Measurements from ENCODE around the gene PROX1.

DNA sequence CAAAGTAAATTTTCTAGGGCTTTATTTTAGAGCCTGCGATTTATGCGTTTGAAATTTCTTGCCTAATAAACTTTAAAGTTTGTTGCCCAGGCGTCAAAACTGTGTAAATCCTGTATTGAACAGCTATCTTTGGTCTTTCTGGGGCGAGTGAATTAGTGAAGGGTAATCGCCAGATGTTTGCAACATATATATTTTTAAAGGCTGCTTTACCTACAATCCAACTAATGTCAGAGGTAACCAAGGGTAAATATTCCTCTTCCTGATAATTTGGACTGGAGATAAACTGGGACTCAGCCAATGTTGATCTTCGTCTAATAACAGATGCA lies 885 bp upstream of the PROX1 start:
- TF ChIP-seq RAD21 (IDR thresholded peaks at IDR 0.05; ENCODE audit: low read length): no peak
- TF ChIP-seq MXI1 (IDR thresholded peaks at IDR 0.05; ENCODE audit: borderline replicate concordance, low read depth, low read length): no peak
- TF ChIP-seq, protein P1, sequence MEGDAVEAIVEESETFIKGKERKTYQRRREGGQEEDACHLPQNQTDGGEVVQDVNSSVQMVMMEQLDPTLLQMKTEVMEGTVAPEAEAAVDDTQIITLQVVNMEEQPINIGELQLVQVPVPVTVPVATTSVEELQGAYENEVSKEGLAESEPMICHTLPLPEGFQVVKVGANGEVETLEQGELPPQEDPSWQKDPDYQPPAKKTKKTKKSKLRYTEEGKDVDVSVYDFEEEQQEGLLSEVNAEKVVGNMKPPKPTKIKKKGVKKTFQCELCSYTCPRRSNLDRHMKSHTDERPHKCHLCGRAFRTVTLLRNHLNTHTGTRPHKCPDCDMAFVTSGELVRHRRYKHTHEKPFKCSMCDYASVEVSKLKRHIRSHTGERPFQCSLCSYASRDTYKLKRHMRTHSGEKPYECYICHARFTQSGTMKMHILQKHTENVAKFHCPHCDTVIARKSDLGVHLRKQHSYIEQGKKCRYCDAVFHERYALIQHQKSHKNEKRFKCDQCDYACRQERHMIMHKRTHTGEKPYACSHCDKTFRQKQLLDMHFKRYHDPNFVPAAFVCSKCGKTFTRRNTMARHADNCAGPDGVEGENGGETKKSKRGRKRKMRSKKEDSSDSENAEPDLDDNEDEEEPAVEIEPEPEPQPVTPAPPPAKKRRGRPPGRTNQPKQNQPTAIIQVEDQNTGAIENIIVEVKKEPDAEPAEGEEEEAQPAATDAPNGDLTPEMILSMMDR (conservative IDR thresholded peaks at IDR 0.05; ENCODE audit: low read depth, low read length): no peak
- no peak for TF ChIP-seq MAFK (IDR thresholded peaks at IDR 0.05; ENCODE audit: low read depth, low read length)
- TF ChIP-seq FOS (IDR thresholded peaks at IDR 0.05; ENCODE audit: low read depth, low read length): no peak
- no peak for TF ChIP-seq RCOR1 (IDR thresholded peaks at IDR 0.05; ENCODE audit: insufficient replicate concordance, low read length)
- no peak for TF ChIP-seq POLR2A (IDR thresholded peaks at IDR 0.05; ENCODE audit: low read depth, low read length)
- TF ChIP-seq CEBPB (IDR thresholded peaks at IDR 0.05; ENCODE audit: low read depth, low read length): no peak
- TF ChIP-seq RFX5 (IDR thresholded peaks at IDR 0.05; ENCODE audit: low read depth, low read length): no peak
- no peak for TF ChIP-seq CHD1 (IDR thresholded peaks at IDR 0.05; ENCODE audit: low read depth, low read length)
- no peak for TF ChIP-seq BHLHE40 (IDR thresholded peaks at IDR 0.05; ENCODE audit: low read depth, low read length)
- TF ChIP-seq SMC3 (IDR thresholded peaks at IDR 0.05; ENCODE audit: low read depth, low read length): no peak
- no peak for TF ChIP-seq ELK1 (IDR thresholded peaks at IDR 0.05; ENCODE audit: borderline replicate concordance, low read depth, low read length)
- TF ChIP-seq USF2 (IDR thresholded peaks at IDR 0.05; ENCODE audit: low read depth, low read length): no peak

Measured in IMR-90 (cell line).